SK-N-SH (cell line): ENCODE results near the gene ZNF609. TPM values are rescaled to one million over a fixed set of nuclear protein-coding genes. Genes with fewer than 3 reads are reported as not detected.

Experiments
- CTCF ChIA-PET: fragments of 300-600, 350-600 bp; formaldehyde crosslinking; extraction: SDS; loops from one replicate; lab custom pipeline; 2021; lab: Yijun Ruan, JAX
- POLR2A ChIA-PET: fragments of 350-600 bp; sonication (Branson Sonifier 250); formaldehyde crosslinking; extraction: SDS; loops from one replicate; lab custom pipeline; 2020; ENCODE audit warnings: antibody characterized with exemption, inconsistent platforms; lab: Yijun Ruan, JAX
- DNase-seq: peaks from one replicate; pipeline ENCODE4 v3.0.0; 2012
- H2AFZ ChIP-seq: fragments of 200-600 bp; sonication (generic); 2 replicates; pipeline ENCODE4 v1.8.1; 2016; ENCODE audit warnings: antibody characterized with exemption, mild to moderate bottlenecking, low read depth
- H3F3A ChIP-seq: fragments of 200-600 bp; sonication (generic); replicated peaks from 2 replicates; pipeline ENCODE3; 2016; ENCODE audit warnings: antibody characterized with exemption, mild to moderate bottlenecking; ENCODE audit not compliant: insufficient read depth
- H3K27ac ChIP-seq, 2 experiments: fragments of 200-500 bp in 1 of 2; fragments of 200-600 bp in 1 of 2; sonication (Bioruptor generic) in 1 of 2; sonication (generic), shearing (Covaris generic) in 1 of 2; 2 replicates each; pipeline versions ENCODE4 v1.5.1 to v1.6.1; 2014 to 2016; ENCODE audit warnings: low read depth in 2 of 2, inconsistent platforms in 1 of 2, low read length in 1 of 2, mild to moderate bottlenecking in 1 of 2, mixed read lengths in 1 of 2
- H3K27me3 ChIP-seq: fragments of 200-600 bp; sonication (generic), shearing (Covaris generic); 2 replicates; pipeline ENCODE4 v1.6.1; 2016; ENCODE audit warnings: mixed run types; ENCODE audit not compliant: insufficient read depth
- H3K36me3 ChIP-seq, 2 experiments: fragments of 200-500 bp in 1 of 2; fragments of 200-600 bp in 1 of 2; sonication (Bioruptor generic) in 1 of 2; sonication (generic) in 1 of 2; replicated peaks in 1 of 2; 2 replicates each; pipeline versions ENCODE3 to v1.5.1; 2014 to 2016; ENCODE audit warnings: low read length in 1 of 2, mild to moderate bottlenecking in 1 of 2; ENCODE audit not compliant: insufficient read depth in 2 of 2, control insufficient read depth in 1 of 2
- H3K4me1 ChIP-seq, 2 experiments: fragments of 200-500 bp in 1 of 2; fragments of 200-600 bp in 1 of 2; sonication (Bioruptor generic) in 1 of 2; sonication (generic), shearing (Covaris generic) in 1 of 2; 2 replicates each; pipeline versions ENCODE4 v1.5.1 to v1.6.1; 2014 to 2016; ENCODE audit warnings: low read depth in 1 of 2, low read length in 1 of 2, mixed run types in 1 of 2; ENCODE audit not compliant: insufficient read depth in 2 of 2, control insufficient read depth in 1 of 2
- H3K4me2 ChIP-seq: fragments of 200-600 bp; sonication (generic), shearing (Covaris generic); 2 replicates; pipeline ENCODE4 v1.6.1; 2017; ENCODE audit warnings: mixed run types
- H3K4me3 ChIP-seq, 2 experiments: fragments of 200-500 bp in 1 of 2; fragments of 200-600 bp in 1 of 2; sonication (Bioruptor generic) in 1 of 2; sonication (generic), shearing (Covaris generic) in 1 of 2; 2 replicates each; pipeline versions ENCODE4 v1.5.1 to v1.8.1; 2014 to 2016; ENCODE audit warnings: low read depth in 2 of 2, inconsistent platforms in 1 of 2, low read length in 1 of 2, mild to moderate bottlenecking in 1 of 2, mixed read lengths in 1 of 2, moderate library complexity in 1 of 2
- H3K79me2 ChIP-seq: fragments of 200-600 bp; sonication (generic); 2 replicates; pipeline ENCODE4 v1.8.1; 2017; ENCODE audit warnings: mild to moderate bottlenecking; ENCODE audit not compliant: insufficient read depth
- H3K9ac ChIP-seq: fragments of 200-600 bp; sonication (generic); 2 replicates; pipeline ENCODE4 v1.6.1; 2017; ENCODE audit warnings: mixed run types
- H3K9me2 ChIP-seq: fragments of 200-600 bp; sonication (generic); 2 replicates; pipeline ENCODE4 v1.6.1; 2017; ENCODE audit warnings: mixed run types
- H3K9me3 ChIP-seq: fragments of 200-600 bp; sonication (generic); 2 replicates; pipeline ENCODE4 v1.6.1; 2017; ENCODE audit warnings: mixed run types, mild to moderate bottlenecking, moderate library complexity
- H4K20me1 ChIP-seq: fragments of 200-600 bp; sonication (generic); 2 replicates; pipeline ENCODE4 v1.6.1; 2017; ENCODE audit warnings: mild to moderate bottlenecking, mixed run types; ENCODE audit not compliant: insufficient read depth
- GABPA ChIP-seq: IDR thresholded peaks from 2 replicates; pipeline ENCODE4 v1.4.0; 2012; ENCODE audit warnings: low read depth, mild to moderate bottlenecking
- GATA2 ChIP-seq: sonication (generic); formaldehyde crosslinking; IDR thresholded peaks from 2 replicates; pipeline ENCODE4 v1.5.0; 2020; ENCODE audit warnings: mild to moderate bottlenecking, missing genetic modification reagents
- JUND ChIP-seq: IDR thresholded peaks from 2 replicates; pipeline ENCODE4 v1.4.0; 2012
- MAX ChIP-seq: IDR thresholded peaks from 2 replicates; pipeline ENCODE4 v1.4.0; 2012; ENCODE audit warnings: low read depth
- NFIC ChIP-seq: IDR thresholded peaks from 2 replicates; pipeline ENCODE4 v1.4.0; 2012; ENCODE audit warnings: borderline replicate concordance
- RCOR1 ChIP-seq: fragments of 150-350 bp; IDR thresholded peaks from 2 replicates; pipeline ENCODE4 v1.6.1; 2017; ENCODE audit warnings: antibody characterized with exemption, low read length
- SIN3A ChIP-seq: IDR thresholded peaks from 2 replicates; pipeline ENCODE4 v1.6.1; 2012; ENCODE audit warnings: low read depth, mild to moderate bottlenecking, low read length, moderate library complexity, borderline replicate concordance
- YY1 ChIP-seq: IDR thresholded peaks from 2 replicates; pipeline ENCODE4 v1.4.0; 2012; ENCODE audit warnings: low read depth, mild to moderate bottlenecking
- WGBS: methylation state at CpG from one replicate; pipeline ENCODE4 v1.1.6; 2017; ENCODE audit warnings: low lambda C conversion rate; 5-methylcytosine and 5-hydroxymethylcytosine counted together
- polyA plus RNA-seq, 3 experiments: library from polyadenylated mRNA; depleted of rRNA; stranded (reverse); fragments of >200 nt; gene quantifications; 2 replicates each; pipeline ENCODE4 v1.2.3, GENCODE V29; 2012

The ZNF609 gene
- polyA plus RNA-seq, 1 of the 3 experiments (the other 2 are of a cell fraction), result 12.6 TPM

DNA sequence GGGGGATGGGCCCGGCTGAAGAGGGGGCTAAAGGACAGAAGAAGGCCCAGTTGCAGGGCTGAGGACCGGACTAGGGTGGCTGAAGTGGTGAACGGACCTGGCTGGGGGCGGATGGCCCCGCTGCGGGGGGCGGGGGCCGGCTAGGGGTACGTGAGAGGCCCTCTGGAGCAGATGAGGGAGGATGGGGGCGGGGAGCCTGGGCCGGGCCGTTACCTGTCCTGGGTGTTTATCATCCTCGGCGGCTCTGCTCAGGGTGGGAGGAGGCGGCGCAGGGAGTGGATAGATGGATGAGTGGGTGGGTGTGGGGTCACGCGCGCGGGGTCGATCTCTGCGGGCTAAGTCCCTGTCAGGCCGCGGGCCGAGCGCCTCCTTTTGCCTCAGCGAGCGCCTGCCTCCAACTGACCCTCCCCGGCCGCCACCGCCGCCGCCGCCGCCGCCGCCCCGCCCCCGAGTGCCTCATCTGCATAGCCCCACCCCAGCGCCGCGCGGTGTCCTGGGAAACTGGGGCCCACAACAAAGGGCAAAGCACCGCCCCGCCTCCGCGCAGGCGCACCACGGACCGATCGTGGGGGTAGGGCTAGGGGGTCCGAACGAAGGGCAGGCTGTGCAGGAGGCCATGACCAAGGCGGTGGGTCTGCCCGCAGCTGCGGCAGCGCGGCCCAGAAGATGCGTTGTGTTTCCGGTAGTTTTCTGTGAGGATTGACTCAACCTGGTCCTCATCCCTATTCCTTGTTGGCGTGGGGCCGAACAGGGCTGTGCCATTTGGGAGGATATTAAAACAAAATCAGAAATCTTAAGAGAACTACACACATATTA, 242.6 kb downstream of the ZNF609 start (continued):
- no peak for TF ChIP-seq YY1

- peak overlapping the region; percentile 70 to 75 for H3K4me3 ChIP-seq
- H3K9me2 ChIP-seq, result no peaks in the 10 kb centered on the region
- no peaks in the 10 kb centered on the region for H3F3A ChIP-seq
- peak overlapping the region; percentile 89 for H3K4me2 ChIP-seq
- no peaks in the 10 kb centered on the region for H3K9me3 ChIP-seq
- peak overlapping the region; percentile 93; the same call in 1 of the 2 replicates for H3K9ac ChIP-seq
- 66% methylated on average over 7 of the region's 7 CpGs for WGBS
- TF ChIP-seq JUND (no peak), GATA2 (peak; percentile 59; the same call in 1 of the 2 replicates)
- TF ChIP-seq, all 33 proteins: peak for 1
- no peaks in the 10 kb centered on the region for H3K27me3 ChIP-seq
- peaks cover 34% of the 10 kb centered on the region for H4K20me1 ChIP-seq
- ChIA-PET POLR2A (no interaction called here), CTCF (interaction anchor here (4.2 kb wide), 1 partner anchor 24 kb away, joined by 21 read pairs; no protein-coding TSS in a partner anchor)
- H3K4me1 ChIP-seq, result peaks cover 24 to 39% of the 10 kb centered on the region in 2 experiments
- H2AFZ ChIP-seq, result peak overlapping the region; percentile 92
- DNase-seq, result peak; percentile 41
- peaks cover 3 to 4% of the 10 kb centered on the region in 2 experiments for H3K36me3 ChIP-seq
- H3K79me2 ChIP-seq, result peaks cover 44% of the 10 kb centered on the region
- H3K27ac ChIP-seq, result peak overlapping the region; percentile 63 to 93
Measured at GRCh38 chr15:64703632-64703959, 243.2 kb downstream of the ZNF609 start.

- Histone ChIP-seq H3K9ac (no peak overlapping the region), H2AFZ (no peak overlapping the region), H3F3A (no peaks in the 10 kb centered on the region), H3K4me1 (peaks cover 12 to 26% of the 10 kb centered on the region in 2 experiments; a peak in 3 of 4 replicates), H3K9me3 (no peaks in the 10 kb centered on the region), H3K79me2 (peaks cover 30% of the 10 kb centered on the region), H4K20me1 (peaks cover 20% of the 10 kb centered on the region), H3K27me3 (no peaks in the 10 kb centered on the region), H3K9me2 (no peaks in the 10 kb centered on the region), H3K27ac (no peak overlapping the region), H3K4me3 (no peak overlapping the region), H3K4me2 (no peak overlapping the region)
- ChIA-PET POLR2A (no interaction called here), CTCF (interaction anchor here (1.0 to 4.2 kb wide), 5 partner anchors 15 to 26 kb away, joined by 3 to 21 read pairs (median 5); no protein-coding TSS in a partner anchor)
- no peak for DNase-seq
- WGBS, result 81% methylated on average over 3 of the region's 3 CpGs
- TF ChIP-seq SIN3A (no peak), GATA2 (no peak), GABPA (no peak), RCOR1 (no peak), MAX (no peak), NFIC (no peak)
- TF ChIP-seq, all 33 proteins: peak for 0
- peaks cover 3 to 4% of the 10 kb centered on the region in 2 experiments for H3K36me3 ChIP-seq
Measured at GRCh38 chr15:64705006-64705405, 244.6 kb downstream of the ZNF609 start.
